PC-9 (cell line): ENCODE measurements around the gene TBCD.

Experiments used
- CTCF ChIP-seq: fragments of 200-600 bp; sonication (generic); conservative IDR thresholded peaks from 2 replicates; pipeline ENCODE4 v1.6.1; 2017; ENCODE audit warnings: mixed run types, antibody characterized with exemption, mild to moderate bottlenecking, moderate library complexity
- EZH2 ChIP-seq: fragments of 200-600 bp; sonication (generic); IDR thresholded peaks from 2 replicates; pipeline ENCODE4 v1.8.0; 2017; ENCODE audit warnings: antibody characterized with exemption, low read depth

GRCh38 chr17:82976982-82977488 lies 225.2 kb downstream of the TBCD start:
- TF ChIP-seq CTCF (no peak), EZH2 (no peak)
